ENCODE results near the gene CPLANE1.

Gene CPLANE1

DNA sequence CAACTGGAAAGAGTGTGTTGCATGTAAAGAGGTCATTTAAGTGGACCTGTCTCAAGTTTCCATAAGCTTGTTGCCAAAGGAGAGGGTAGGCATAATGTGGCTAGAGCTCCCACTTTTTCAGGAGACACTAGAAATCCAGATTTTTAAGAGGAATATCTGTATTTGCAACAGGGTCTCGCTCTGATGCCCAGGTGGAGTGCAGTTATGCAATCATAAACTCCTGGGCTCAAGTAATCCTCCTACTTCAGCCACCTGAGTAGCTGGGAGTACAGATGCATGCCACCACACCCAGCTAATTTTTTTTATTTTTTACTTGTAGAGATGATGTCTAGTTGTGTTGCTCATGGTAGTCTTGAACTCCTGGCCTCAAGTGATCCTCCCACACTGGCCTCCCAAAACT lies 189.1 kb downstream of the CPLANE1 start:
- no peaks in the 10 kb centered on the region for H3K79me2 ChIP-seq
- TF ChIP-seq, protein P1, sequence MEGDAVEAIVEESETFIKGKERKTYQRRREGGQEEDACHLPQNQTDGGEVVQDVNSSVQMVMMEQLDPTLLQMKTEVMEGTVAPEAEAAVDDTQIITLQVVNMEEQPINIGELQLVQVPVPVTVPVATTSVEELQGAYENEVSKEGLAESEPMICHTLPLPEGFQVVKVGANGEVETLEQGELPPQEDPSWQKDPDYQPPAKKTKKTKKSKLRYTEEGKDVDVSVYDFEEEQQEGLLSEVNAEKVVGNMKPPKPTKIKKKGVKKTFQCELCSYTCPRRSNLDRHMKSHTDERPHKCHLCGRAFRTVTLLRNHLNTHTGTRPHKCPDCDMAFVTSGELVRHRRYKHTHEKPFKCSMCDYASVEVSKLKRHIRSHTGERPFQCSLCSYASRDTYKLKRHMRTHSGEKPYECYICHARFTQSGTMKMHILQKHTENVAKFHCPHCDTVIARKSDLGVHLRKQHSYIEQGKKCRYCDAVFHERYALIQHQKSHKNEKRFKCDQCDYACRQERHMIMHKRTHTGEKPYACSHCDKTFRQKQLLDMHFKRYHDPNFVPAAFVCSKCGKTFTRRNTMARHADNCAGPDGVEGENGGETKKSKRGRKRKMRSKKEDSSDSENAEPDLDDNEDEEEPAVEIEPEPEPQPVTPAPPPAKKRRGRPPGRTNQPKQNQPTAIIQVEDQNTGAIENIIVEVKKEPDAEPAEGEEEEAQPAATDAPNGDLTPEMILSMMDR (IDR thresholded peaks at IDR 0.05): no peak
- H3K27me3 ChIP-seq (ENCODE audit: control insufficient read depth, insufficient read depth, low read length): no peaks in the 10 kb centered on the region
- no peaks in the 10 kb centered on the region for H3K9me3 ChIP-seq (ENCODE audit: control insufficient read depth, low read length)
- no peak overlapping the region for H3K4me3 ChIP-seq (ENCODE audit: low read depth, low read length)
- H3K36me3 ChIP-seq (ENCODE audit: control insufficient read depth, insufficient read depth, low read length): no peaks in the 10 kb centered on the region
- no peak overlapping the region for H2AFZ ChIP-seq
- no peak overlapping the region for H3K9ac ChIP-seq
- H3K4me2 ChIP-seq (ENCODE audit: low read length): no peak overlapping the region
- H3K27ac ChIP-seq: no peak overlapping the region
- H3K4me1 ChIP-seq: no peaks in the 10 kb centered on the region

DNA sequence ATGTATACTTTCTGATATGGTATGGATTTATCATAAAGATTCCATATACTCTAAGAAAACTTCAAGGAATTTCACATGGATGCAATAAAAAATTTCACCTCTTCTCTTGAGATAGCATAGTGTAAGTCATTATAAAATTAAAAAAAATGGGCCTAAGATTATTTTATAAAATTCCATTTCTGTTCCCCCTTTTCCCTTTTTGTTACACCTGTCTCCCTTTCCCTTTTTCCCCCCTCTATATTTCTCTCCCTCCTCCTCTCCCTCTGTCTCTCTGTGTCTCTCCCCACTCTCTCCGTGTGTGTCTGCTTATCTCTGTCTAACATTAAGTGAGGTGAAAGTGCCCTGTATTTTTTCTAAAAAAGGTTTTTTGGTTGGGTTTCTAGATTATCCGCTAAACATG lies 192.4 kb downstream of the CPLANE1 start:
- no peak overlapping the region for H3K4me2 ChIP-seq (ENCODE audit: low read length)
- no peak overlapping the region for H2AFZ ChIP-seq
- no peak overlapping the region for H3K9ac ChIP-seq
- H3K79me2 ChIP-seq: no peaks in the 10 kb centered on the region
- no peaks in the 10 kb centered on the region for H3K36me3 ChIP-seq (ENCODE audit: control insufficient read depth, insufficient read depth, low read length)
- no peaks in the 10 kb centered on the region for H3K4me1 ChIP-seq
- H3K27me3 ChIP-seq (ENCODE audit: control insufficient read depth, insufficient read depth, low read length): no peaks in the 10 kb centered on the region
- no peak overlapping the region for H3K4me3 ChIP-seq (ENCODE audit: low read depth, low read length)
- TF ChIP-seq, protein P1 (IDR thresholded peaks at IDR 0.05): no peak
- H3K27ac ChIP-seq: no peak overlapping the region
- no peaks in the 10 kb centered on the region for H3K9me3 ChIP-seq (ENCODE audit: control insufficient read depth, low read length)
